Measurements from ENCODE around the gene TRAF2.

TRAF2 gene

GRCh38 chr9:136900556-136900955 lies 14.2 kb downstream of the TRAF2 start:
- Histone ChIP-seq H3K4me3 (replicated peaks; ENCODE audit: insufficient read depth, low read length) (no peak overlapping the region), H3K27ac (replicated peaks) (no peak overlapping the region), H3K27me3 (ENCODE audit: insufficient read depth, poor library complexity, severe bottlenecking) (no peaks in the 10 kb centered on the region)
- TF ChIP-seq GABPA (IDR thresholded peaks at IDR 0.05; ENCODE audit: low read depth) (no peak), CTCF (IDR thresholded peaks at IDR 0.05; ENCODE audit: insufficient read depth, low read length) (no peak), SPI1 (IDR thresholded peaks at IDR 0.05; ENCODE audit: borderline replicate concordance, low read depth) (no peak), POLR2AphosphoS5 (IDR thresholded peaks at IDR 0.05; ENCODE audit: low read depth) (no peak)
- TF ChIP-seq, protein P1, sequence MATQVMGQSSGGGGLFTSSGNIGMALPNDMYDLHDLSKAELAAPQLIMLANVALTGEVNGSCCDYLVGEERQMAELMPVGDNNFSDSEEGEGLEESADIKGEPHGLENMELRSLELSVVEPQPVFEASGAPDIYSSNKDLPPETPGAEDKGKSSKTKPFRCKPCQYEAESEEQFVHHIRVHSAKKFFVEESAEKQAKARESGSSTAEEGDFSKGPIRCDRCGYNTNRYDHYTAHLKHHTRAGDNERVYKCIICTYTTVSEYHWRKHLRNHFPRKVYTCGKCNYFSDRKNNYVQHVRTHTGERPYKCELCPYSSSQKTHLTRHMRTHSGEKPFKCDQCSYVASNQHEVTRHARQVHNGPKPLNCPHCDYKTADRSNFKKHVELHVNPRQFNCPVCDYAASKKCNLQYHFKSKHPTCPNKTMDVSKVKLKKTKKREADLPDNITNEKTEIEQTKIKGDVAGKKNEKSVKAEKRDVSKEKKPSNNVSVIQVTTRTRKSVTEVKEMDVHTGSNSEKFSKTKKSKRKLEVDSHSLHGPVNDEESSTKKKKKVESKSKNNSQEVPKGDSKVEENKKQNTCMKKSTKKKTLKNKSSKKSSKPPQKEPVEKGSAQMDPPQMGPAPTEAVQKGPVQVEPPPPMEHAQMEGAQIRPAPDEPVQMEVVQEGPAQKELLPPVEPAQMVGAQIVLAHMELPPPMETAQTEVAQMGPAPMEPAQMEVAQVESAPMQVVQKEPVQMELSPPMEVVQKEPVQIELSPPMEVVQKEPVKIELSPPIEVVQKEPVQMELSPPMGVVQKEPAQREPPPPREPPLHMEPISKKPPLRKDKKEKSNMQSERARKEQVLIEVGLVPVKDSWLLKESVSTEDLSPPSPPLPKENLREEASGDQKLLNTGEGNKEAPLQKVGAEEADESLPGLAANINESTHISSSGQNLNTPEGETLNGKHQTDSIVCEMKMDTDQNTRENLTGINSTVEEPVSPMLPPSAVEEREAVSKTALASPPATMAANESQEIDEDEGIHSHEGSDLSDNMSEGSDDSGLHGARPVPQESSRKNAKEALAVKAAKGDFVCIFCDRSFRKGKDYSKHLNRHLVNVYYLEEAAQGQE (IDR thresholded peaks at IDR 0.05; ENCODE audit: insufficient replicate concordance, low read depth) = no peak
- no peak for DNase-seq (ENCODE audit: low read depth in 1 of 2, low spot score in 1 of 2)

DNA sequence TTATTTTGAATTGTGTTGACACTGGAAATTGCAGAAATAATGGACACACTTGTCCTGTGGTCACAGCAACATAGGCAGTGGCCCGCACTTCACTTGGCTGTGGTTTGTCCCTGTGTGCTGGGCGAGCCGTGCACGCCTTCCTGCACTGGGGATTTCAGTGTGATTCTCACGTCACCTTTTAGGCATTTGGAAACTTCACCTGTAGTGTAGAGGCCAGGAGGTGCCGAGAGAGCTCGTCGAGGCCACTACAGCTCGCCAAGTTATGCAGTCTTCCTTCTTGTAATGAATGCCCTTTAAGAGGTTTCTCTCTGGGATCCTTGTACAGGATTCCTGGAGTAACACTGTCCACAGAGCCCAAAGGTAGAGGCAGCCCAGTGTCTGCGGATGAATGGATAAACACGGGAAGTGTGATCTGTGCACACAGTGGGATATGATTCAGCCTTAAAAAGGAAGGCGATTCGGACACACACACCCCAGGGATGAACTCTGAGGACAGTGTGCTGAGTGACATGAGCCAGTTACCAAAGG lies 14.7 kb downstream of the TRAF2 start:
- H3K4me3 ChIP-seq (replicated peaks; ENCODE audit: insufficient read depth, low read length) = no peak overlapping the region
- H3K27ac ChIP-seq (replicated peaks) = no peak overlapping the region
- H3K27me3 ChIP-seq (ENCODE audit: insufficient read depth, poor library complexity, severe bottlenecking) = no peaks in the 10 kb centered on the region
- DNase-seq (ENCODE audit: low read depth in 1 of 2, low spot score in 1 of 2) = no peak
- TF ChIP-seq GABPA (IDR thresholded peaks at IDR 0.05; ENCODE audit: low read depth) (no peak), CTCF (IDR thresholded peaks at IDR 0.05; ENCODE audit: insufficient read depth, low read length) (no peak), SPI1 (IDR thresholded peaks at IDR 0.05; ENCODE audit: borderline replicate concordance, low read depth) (no peak), POLR2AphosphoS5 (IDR thresholded peaks at IDR 0.05; ENCODE audit: low read depth) (no peak)
- TF ChIP-seq, protein P1 (IDR thresholded peaks at IDR 0.05; ENCODE audit: insufficient replicate concordance, low read depth) = no peak

- no peak for TF ChIP-seq SPI1 (IDR thresholded peaks at IDR 0.05; ENCODE audit: borderline replicate concordance, low read depth)
- no peak for TF ChIP-seq POLR2AphosphoS5 (IDR thresholded peaks at IDR 0.05; ENCODE audit: low read depth)
- TF ChIP-seq, protein P1 (IDR thresholded peaks at IDR 0.05; ENCODE audit: insufficient replicate concordance, low read depth) = no peak
- no peak for TF ChIP-seq GABPA (IDR thresholded peaks at IDR 0.05; ENCODE audit: low read depth)
- TF ChIP-seq CTCF (IDR thresholded peaks at IDR 0.05; ENCODE audit: insufficient read depth, low read length) = no peak
- Histone ChIP-seq H3K27ac (replicated peaks) (no peak overlapping the region), H3K27me3 (ENCODE audit: insufficient read depth, poor library complexity, severe bottlenecking) (no peaks in the 10 kb centered on the region), H3K4me3 (replicated peaks; ENCODE audit: insufficient read depth, low read length) (no peak overlapping the region)
- DNase-seq (ENCODE audit: low read depth in 1 of 2, low spot score in 1 of 2) = no peak
These were observed 15.4 kb downstream of the TRAF2 start for GRCh38 chr9:136901516-136902258.
